Mesenchymal stem cell (in vitro differentiated cells and primary cell): ENCODE measurements around the gene CACNA2D3.

Experiments
- DNase-seq: peaks from one replicate; pipeline ENCODE4 v3.0.0-alpha.2; 2013
- H2AFZ ChIP-seq: one replicate; pipeline ENCODE4 v1.6.1; 2013; ENCODE audit warnings: low read depth, mild to moderate bottlenecking, control low read depth, inconsistent platforms, low read length, moderate library complexity
- H2AK5ac ChIP-seq: 2 replicates; pipeline ENCODE4 v1.6.1; 2013; ENCODE audit warnings: low read length, moderate library complexity, mild to moderate bottlenecking, inconsistent platforms; ENCODE audit not compliant: severe bottlenecking
- H2BK120ac ChIP-seq: one replicate; pipeline ENCODE4 v1.6.1; 2013; ENCODE audit warnings: low read depth, mild to moderate bottlenecking, inconsistent platforms, low read length, moderate library complexity
- H2BK12ac ChIP-seq, 2 experiments: one replicate each; pipeline ENCODE4 v1.6.1; 2013; ENCODE audit warnings: inconsistent platforms in 2 of 2, low read length in 2 of 2, mild to moderate bottlenecking in 2 of 2, moderate library complexity in 2 of 2, control low read depth in 1 of 2
- H2BK15ac ChIP-seq: one replicate; pipeline ENCODE4 v1.6.1; 2013; ENCODE audit warnings: mild to moderate bottlenecking, low read depth, inconsistent platforms; ENCODE audit not compliant: poor library complexity, severe bottlenecking
- H2BK5ac ChIP-seq: 2 replicates; pipeline ENCODE4 v1.6.1; 2013; ENCODE audit warnings: low read depth, mild to moderate bottlenecking, low read length, control low read depth, inconsistent platforms; ENCODE audit not compliant: poor library complexity, severe bottlenecking
- H3K14ac ChIP-seq, 2 experiments: one replicate each; pipeline ENCODE4 v1.6.1; 2013; ENCODE audit warnings: inconsistent platforms in 2 of 2, low read length in 2 of 2, control low read depth in 1 of 2, mild to moderate bottlenecking in 1 of 2, moderate library complexity in 1 of 2
- H3K18ac ChIP-seq, 2 experiments: one replicate each; pipeline ENCODE4 v1.6.1; 2013; ENCODE audit warnings: inconsistent platforms in 2 of 2, low read length in 2 of 2, control low read depth in 1 of 2, low read depth in 1 of 2, mild to moderate bottlenecking in 1 of 2
- H3K23ac ChIP-seq, 2 experiments: one replicate each; pipeline ENCODE4 v1.6.1; 2013; ENCODE audit warnings: inconsistent platforms in 2 of 2, low read length in 2 of 2, mild to moderate bottlenecking in 2 of 2, moderate library complexity in 2 of 2, control low read depth in 1 of 2
- H3K27ac ChIP-seq: 2 replicates; pipeline ENCODE4 v1.5.1; 2013; ENCODE audit warnings: mild to moderate bottlenecking, moderate library complexity, low read length, control low read depth, inconsistent platforms; ENCODE audit not compliant: poor library complexity, severe bottlenecking
- H3K27me3 ChIP-seq, 2 experiments: 2 replicates each; pipeline versions ENCODE4 v1.6.1 to v1.7.0; 2013; ENCODE audit warnings: low read length in 2 of 2, mild to moderate bottlenecking in 2 of 2, moderate library complexity in 2 of 2, control low read depth in 1 of 2, inconsistent platforms in 1 of 2; ENCODE audit not compliant: control insufficient read depth in 1 of 2, insufficient read depth in 1 of 2
- H3K36me3 ChIP-seq, 2 experiments: 2 replicates each; pipeline versions ENCODE4 v1.6.1 to v1.7.0; 2013; ENCODE audit warnings: low read length in 2 of 2, control low read depth in 1 of 2, inconsistent platforms in 1 of 2, low read depth in 1 of 2, mild to moderate bottlenecking in 1 of 2; ENCODE audit not compliant: insufficient read depth in 2 of 2, control insufficient read depth in 1 of 2
- H3K4ac ChIP-seq, 2 experiments: one replicate each; pipeline ENCODE4 v1.6.1; 2013; ENCODE audit warnings: inconsistent platforms in 2 of 2, low read length in 2 of 2, mild to moderate bottlenecking in 2 of 2, moderate library complexity in 2 of 2, control low read depth in 1 of 2, low read depth in 1 of 2
- H3K4me1 ChIP-seq: 2 replicates; pipeline ENCODE4 v1.6.1; 2013; ENCODE audit warnings: low read depth, low read length, control low read depth; ENCODE audit not compliant: control insufficient read depth, insufficient read depth
- H3K4me2 ChIP-seq: 2 replicates; pipeline ENCODE4 v1.6.1; 2013; ENCODE audit warnings: low read length, mild to moderate bottlenecking, inconsistent platforms; ENCODE audit not compliant: poor library complexity, severe bottlenecking
- H3K4me3 ChIP-seq, 2 experiments: 2 replicates each; pipeline versions ENCODE4 v1.5.1 to v1.7.0; 2013; ENCODE audit warnings: low read length in 2 of 2, mild to moderate bottlenecking in 2 of 2, control low read depth in 1 of 2, low read depth in 1 of 2; ENCODE audit not compliant: insufficient read depth in 1 of 2
- H3K79me1 ChIP-seq: replicated peaks from 2 replicates; pipeline ENCODE4 v1.6.1; 2013; ENCODE audit warnings: mild to moderate bottlenecking, control low read depth, low read length, inconsistent platforms; ENCODE audit not compliant: poor library complexity, severe bottlenecking
- H3K9ac ChIP-seq: 2 replicates; pipeline ENCODE4 v1.7.0; 2013; ENCODE audit warnings: mild to moderate bottlenecking, low read length, moderate library complexity
- H3K9me3 ChIP-seq: 2 replicates; pipeline ENCODE4 v1.7.0; 2013; ENCODE audit warnings: mild to moderate bottlenecking, low read length; ENCODE audit not compliant: control insufficient read depth
- H4K8ac ChIP-seq: one replicate; pipeline ENCODE4 v1.6.1; 2013; ENCODE audit warnings: inconsistent platforms, mild to moderate bottlenecking, low read length, moderate library complexity
- H4K91ac ChIP-seq: one replicate; pipeline ENCODE4 v1.6.1; 2013; ENCODE audit warnings: mild to moderate bottlenecking, low read length, inconsistent platforms
- WGBS: methylation state at CpG from one replicate; pipeline ENCODE4 v1.1.7; 2013; ENCODE audit warnings: mixed read lengths; 5-methylcytosine and 5-hydroxymethylcytosine counted together

CACNA2D3 gene

GRCh38 chr3:54173371-54173770 lies 51.0 kb downstream of the CACNA2D3 start:
- 89% methylated on average over 2 of the region's 3 CpGs for WGBS

GRCh38 chr3:54176106-54176505 lies 53.8 kb downstream of the CACNA2D3 start:
- no peak overlapping the region for H4K91ac ChIP-seq
- no peak overlapping the region for H3K4ac ChIP-seq
- no peak overlapping the region for H3K9ac ChIP-seq
- no peak overlapping the region for H2AK5ac ChIP-seq
- no peak overlapping the region for H3K4me3 ChIP-seq
- no peak overlapping the region for H2BK12ac ChIP-seq
- no peaks in the 10 kb centered on the region for H3K4me1 ChIP-seq
- no peak overlapping the region for H2BK120ac ChIP-seq
- H3K9me3 ChIP-seq = no peaks in the 10 kb centered on the region
- H3K79me1 ChIP-seq = no peaks in the 10 kb centered on the region
- DNase-seq = no peak
- H3K36me3 ChIP-seq = no peaks in the 10 kb centered on the region
- WGBS = 70% methylated on average over 3 of the region's 3 CpGs
- no peak overlapping the region for H3K27ac ChIP-seq
- H2BK15ac ChIP-seq = no peak overlapping the region
- no peak overlapping the region for H4K8ac ChIP-seq
- no peaks in the 10 kb centered on the region for H3K27me3 ChIP-seq
- no peak overlapping the region for H2AFZ ChIP-seq
- H3K4me2 ChIP-seq = no peak overlapping the region
- H3K23ac ChIP-seq = no peak overlapping the region
- no peak overlapping the region for H3K18ac ChIP-seq
- no peak overlapping the region for H2BK5ac ChIP-seq
- no peak overlapping the region for H3K14ac ChIP-seq

More at GRCh38 chr3:54173371-54173770, 51.0 kb downstream of the CACNA2D3 start:
- H3K9me3 ChIP-seq = no peaks in the 10 kb centered on the region
- no peak overlapping the region for H2BK12ac ChIP-seq
- H2BK5ac ChIP-seq = no peak overlapping the region
- no peak overlapping the region for H3K18ac ChIP-seq
- no peaks in the 10 kb centered on the region for H3K79me1 ChIP-seq
- H3K4ac ChIP-seq = no peak overlapping the region
- no peak overlapping the region for H3K14ac ChIP-seq
- H4K91ac ChIP-seq = no peak overlapping the region
- no peak overlapping the region for H2AK5ac ChIP-seq
- H3K4me1 ChIP-seq = no peaks in the 10 kb centered on the region
- DNase-seq = no peak
- H3K9ac ChIP-seq = no peak overlapping the region
- H3K27me3 ChIP-seq = no peaks in the 10 kb centered on the region
- H2AFZ ChIP-seq = no peak overlapping the region
- no peak overlapping the region for H3K4me2 ChIP-seq
- H2BK15ac ChIP-seq = no peak overlapping the region
- no peak overlapping the region for H3K23ac ChIP-seq
- no peak overlapping the region for H2BK120ac ChIP-seq
- H3K36me3 ChIP-seq = no peaks in the 10 kb centered on the region
- no peak overlapping the region for H3K4me3 ChIP-seq
- H3K27ac ChIP-seq = no peak overlapping the region
- no peak overlapping the region for H4K8ac ChIP-seq

GRCh38 chr3:54177816-54178215 lies 55.5 kb downstream of the CACNA2D3 start:
- H3K9me3 ChIP-seq = no peaks in the 10 kb centered on the region
- DNase-seq = no peak
- H3K14ac ChIP-seq = no peak overlapping the region
- H2BK120ac ChIP-seq = no peak overlapping the region
- no peak overlapping the region for H4K8ac ChIP-seq
- no peak overlapping the region for H2BK15ac ChIP-seq
- no peak overlapping the region for H2BK12ac ChIP-seq
- H2BK5ac ChIP-seq = no peak overlapping the region
- no peak overlapping the region for H2AFZ ChIP-seq
- H3K4me1 ChIP-seq = no peaks in the 10 kb centered on the region
- no peaks in the 10 kb centered on the region for H3K27me3 ChIP-seq
- H3K4me2 ChIP-seq = no peak overlapping the region
- H4K91ac ChIP-seq = no peak overlapping the region
- H3K18ac ChIP-seq = no peak overlapping the region
- no peaks in the 10 kb centered on the region for H3K36me3 ChIP-seq
- H3K4ac ChIP-seq = no peak overlapping the region
- H2AK5ac ChIP-seq = no peak overlapping the region
- no peak overlapping the region for H3K23ac ChIP-seq
- no peak overlapping the region for H3K4me3 ChIP-seq
- no peak overlapping the region for H3K27ac ChIP-seq
- no peak overlapping the region for H3K9ac ChIP-seq
- 49% methylated on average over 2 of the region's 3 CpGs for WGBS
- H3K79me1 ChIP-seq = no peaks in the 10 kb centered on the region

- Histone ChIP-seq H2AK5ac (no peak overlapping the region), H3K4me2 (no peak overlapping the region), H3K27ac (no peak overlapping the region), H3K4me3 (no peak overlapping the region), H3K9ac (no peak overlapping the region), H2BK5ac (no peak overlapping the region), H3K36me3 (no peaks in the 10 kb centered on the region), H3K9me3 (no peaks in the 10 kb centered on the region), H3K27me3 (no peaks in the 10 kb centered on the region), H2BK12ac (no peak overlapping the region), H3K79me1 (no peaks in the 10 kb centered on the region), H2BK15ac (no peak overlapping the region), H4K91ac (no peak overlapping the region), H2AFZ (no peak overlapping the region), H3K18ac (no peak overlapping the region), H3K4ac (no peak overlapping the region), H3K4me1 (no peaks in the 10 kb centered on the region), H2BK120ac (no peak overlapping the region), H3K23ac (no peak overlapping the region), H4K8ac (no peak overlapping the region), H3K14ac (no peak overlapping the region)
- DNase-seq = no peak
- WGBS = 77% methylated on average over 4 of the region's 5 CpGs
Observed at GRCh38 chr3:54178376-54178775, 56.0 kb downstream of the CACNA2D3 start.
